Measurements from ENCODE around the gene PHF12. TPM values are rescaled to one million over a fixed set of nuclear protein-coding genes. Genes with fewer than 3 reads are reported as not detected.

Gene PHF12
- total and polyA plus RNA-seq, 2 of the 13 experiments (the other 11 are each of a cell fraction or from before 2014, with no cell fraction given), result 9.8 to 17.1 TPM

- no peak for TF ChIP-seq HNF1A (IDR thresholded peaks at IDR 0.05; ENCODE audit: low read depth)
- 0 out of 2 replicates have a peak, but pooled peaks have one; percentile 24 for TF ChIP-seq HNF1A (CRISPR knock-in tag; IDR thresholded peaks at IDR 0.05; ENCODE audit: borderline replicate concordance)
- no peak for TF ChIP-seq ZNF431 (CRISPR knock-in tag; IDR thresholded peaks at IDR 0.05; ENCODE audit: borderline replicate concordance, low read depth)
- TF ChIP-seq HNRNPLL (IDR thresholded peaks at IDR 0.05; ENCODE audit: low read depth, low read length, poor library complexity, severe bottlenecking), result peak; percentile 5
- TF ChIP-seq NR1H2 (CRISPR knock-in tag; IDR thresholded peaks at IDR 0.05; ENCODE audit: borderline replicate concordance, low read depth), result 0 out of 2 replicates have a peak, but pooled peaks have one; percentile 40
- TF ChIP-seq GPN1 (CRISPR knock-in tag; IDR thresholded peaks at IDR 0.05; ENCODE audit: borderline replicate concordance), result no peak
- 0 out of 2 replicates have a peak, but pooled peaks have one; percentile 17 for TF ChIP-seq ELF3 (CRISPR knock-in tag; IDR thresholded peaks at IDR 0.05)
- TF ChIP-seq HNRNPL (IDR thresholded peaks at IDR 0.05; ENCODE audit: low read depth, low read length), result 0 out of 2 replicates have a peak, but pooled peaks have one; percentile 6
- TF ChIP-seq MAZ (IDR thresholded peaks at IDR 0.05; ENCODE audit: borderline replicate concordance, low read depth, low read length), result no peak
- TF ChIP-seq MAZ (CRISPR knock-in tag; IDR thresholded peaks at IDR 0.05; ENCODE audit: low read depth), result peak; percentile 49; the same call in 1 of the 2 replicates
Measured at GRCh38 chr17:28950017-28950751, 1.1 kb downstream of the PHF12 start (continued).
